GM12878 (cell line): Measurements from ENCODE around the gene APOBEC3B. TPM values are rescaled to one million over a fixed set of nuclear protein-coding genes. Genes with fewer than 3 reads are reported as not detected.

Source experiments
- ATAC-seq: fragments of 200-7000 bp; cut with Tn5 transposase; 3 replicates; pipeline ENCODE4 v1.9.1; 2020; ENCODE audit warnings: mild to moderate bottlenecking, moderate library complexity
- BruUV-seq: library from RNA; stranded (reverse); fragments of 400-500 nt; replicated peaks from 2 replicates; lab custom pipeline; 2021; lab: Mats Ljungman, UMichigan
- CTCF ChIA-PET: fragments of 300-600 bp; sonication (Branson Sonifier 250); formaldehyde crosslinking; extraction: SDS; loops from one replicate; lab custom pipeline; 2021; ENCODE audit warnings: inconsistent platforms; lab: Yijun Ruan, JAX
- POLR2A ChIA-PET: fragments of 350-600 bp; formaldehyde crosslinking; extraction: SDS; loops from one replicate; lab custom pipeline; 2021; ENCODE audit warnings: inconsistent platforms; lab: Charles Lee
- RAD21 ChIA-PET: fragments of 300-600 bp; sonication (Branson Sonifier 250); formaldehyde crosslinking; loops from one replicate; lab custom pipeline; 2023; ENCODE audit warnings: antibody characterized with exemption; ENCODE audit not compliant: unreplicated experiment; lab: Charles Lee
- SMC1A ChIA-PET: fragments of 300-600 bp; sonication (Branson Sonifier 250); formaldehyde crosslinking; loops from one replicate; lab custom pipeline; 2023; ENCODE audit not compliant: unreplicated experiment, uncharacterized antibody; lab: Charles Lee
- DNase-seq: peaks from one replicate; pipeline ENCODE4 v3.0.0-alpha.2; 2011; ENCODE audit warnings: low read depth, low spot score
- FAIRE-seq: peaks from 3 replicates; lab custom pipeline; 2011; peaks lifted over from hg19 to GRCh38; lab: Jason Lieb, UNC
- H2AFZ ChIP-seq: 2 replicates; pipeline ENCODE4 v1.6.0; 2011; ENCODE audit warnings: low read depth, low read length, control low read depth; ENCODE audit not compliant: control insufficient read depth
- H3K27ac ChIP-seq: 2 replicates; pipeline ENCODE4 v1.5.1; 2011; ENCODE audit warnings: control low read depth; ENCODE audit not compliant: control insufficient read depth, insufficient read depth
- H3K27me3 ChIP-seq, 2 experiments: replicated peaks in 1 of 2; 2 replicates each; pipeline versions ENCODE4 v1.6.0 to v1.6.1; 2011; ENCODE audit warnings: low read length in 1 of 2; ENCODE audit not compliant: control insufficient read depth in 2 of 2, insufficient read depth in 2 of 2
- H3K36me3 ChIP-seq, 2 experiments: 2 replicates each; pipeline ENCODE4 v1.5.1; 2011; ENCODE audit warnings: low read length in 1 of 2; ENCODE audit not compliant: control insufficient read depth in 2 of 2, insufficient read depth in 2 of 2
- H3K4me1 ChIP-seq: 2 replicates; pipeline ENCODE4 v1.6.1; 2011; ENCODE audit warnings: mild to moderate bottlenecking, low read length, moderate library complexity, mixed read lengths; ENCODE audit not compliant: control insufficient read depth, insufficient read depth
- H3K4me2 ChIP-seq: 2 replicates; pipeline ENCODE4 v1.6.0; 2011; ENCODE audit warnings: control low read depth; ENCODE audit not compliant: control insufficient read depth, insufficient read depth
- H3K4me3 ChIP-seq: fragments of 200-600 bp; sonication (generic); 2 replicates; pipeline ENCODE4 v1.5.1; 2016
- H3K79me2 ChIP-seq: 2 replicates; pipeline ENCODE4 v1.6.0; 2011; ENCODE audit warnings: low read length; ENCODE audit not compliant: control insufficient read depth, insufficient read depth
- H3K9ac ChIP-seq: 2 replicates; pipeline ENCODE4 v1.8.0; 2011; ENCODE audit warnings: low read length, control low read depth, mixed read lengths; ENCODE audit not compliant: control insufficient read depth, insufficient read depth
- H3K9me3 ChIP-seq: replicated peaks from 3 replicates; pipeline ENCODE4 v1.5.1; 2011; ENCODE audit warnings: mild to moderate bottlenecking, low read length; ENCODE audit not compliant: control insufficient read depth, insufficient read depth
- H4K20me1 ChIP-seq: 2 replicates; pipeline ENCODE4 v1.6.0; 2011; ENCODE audit not compliant: control insufficient read depth, insufficient read depth
- BACH1 ChIP-seq: fragments of 450-650 bp; IDR thresholded peaks from 2 replicates; pipeline ENCODE4 v1.6.1; 2017; ENCODE audit warnings: mild to moderate bottlenecking, borderline replicate concordance
- BMI1 ChIP-seq: fragments of 450-650 bp; IDR thresholded peaks from 2 replicates; pipeline ENCODE4 v1.6.1; 2016; ENCODE audit warnings: mild to moderate bottlenecking, moderate library complexity, borderline replicate concordance
- CBX5 ChIP-seq: sonication (generic); IDR thresholded peaks from 2 replicates; pipeline ENCODE4 v1.6.1; 2016; ENCODE audit warnings: low read depth, moderate library complexity, mild to moderate bottlenecking, inconsistent platforms
- ETV6 ChIP-seq, 2 experiments: fragments of 450-650 bp in 1 of 2; IDR thresholded peaks in 1 of 2; conservative IDR thresholded peaks in 1 of 2; 2 replicates each; pipeline ENCODE4 v1.6.1; 2014; ENCODE audit warnings: antibody characterized with exemption in 1 of 2, borderline replicate concordance in 1 of 2, low read depth in 1 of 2, mild to moderate bottlenecking in 1 of 2, moderate library complexity in 1 of 2
- HDAC6 ChIP-seq: fragments of 200-600 bp; sonication (generic); IDR thresholded peaks from one replicate; pipeline ENCODE4 v1.8.0; 2017; ENCODE audit warnings: antibody characterized with exemption; ENCODE audit not compliant: unreplicated experiment
- IKZF1 ChIP-seq: fragments of 450-650 bp; conservative IDR thresholded peaks from 2 replicates; pipeline ENCODE4 v1.6.1; 2017; ENCODE audit warnings: antibody characterized with exemption, mild to moderate bottlenecking
- LARP7 ChIP-seq: fragments of 450-650 bp; IDR thresholded peaks from 2 replicates; pipeline ENCODE4 v1.6.1; 2017; ENCODE audit warnings: mild to moderate bottlenecking
- MTA2 ChIP-seq: fragments of 450-650 bp; IDR thresholded peaks from 2 replicates; pipeline ENCODE4 v1.6.1; 2016; ENCODE audit warnings: low read depth, mild to moderate bottlenecking, moderate library complexity
- MXI1 ChIP-seq: fragments of 150-350 bp; IDR thresholded peaks from 2 replicates; pipeline ENCODE4 v1.6.1; 2011; ENCODE audit warnings: low read depth, mild to moderate bottlenecking, inconsistent platforms, low read length, improper control_type of control experiment
- NFYB ChIP-seq: IDR thresholded peaks from 2 replicates; pipeline ENCODE4 v1.6.1; 2011; ENCODE audit warnings: low read depth, mild to moderate bottlenecking, low read length, improper control_type of control experiment, moderate library complexity; ENCODE audit not compliant: insufficient read depth
- NKRF ChIP-seq: fragments of 450-650 bp; conservative IDR thresholded peaks from 2 replicates; pipeline ENCODE4 v1.6.1; 2017; ENCODE audit warnings: mild to moderate bottlenecking, moderate library complexity
- POLR2AphosphoS2 ChIP-seq: IDR thresholded peaks from 2 replicates; pipeline ENCODE4 v1.6.1; 2011; ENCODE audit warnings: low read depth, mild to moderate bottlenecking, low read length, improper control_type of control experiment, moderate library complexity
- SP1 ChIP-seq: IDR thresholded peaks from one replicate; pipeline ENCODE4 v1.6.1; 2011; ENCODE audit warnings: low read depth, low read length
- ZNF274 ChIP-seq: IDR thresholded peaks from one replicate; pipeline ENCODE4 v1.8.0; 2011; ENCODE audit not compliant: insufficient read length, insufficient read depth
- ZNF622 ChIP-seq: fragments of 450-650 bp; IDR thresholded peaks from 2 replicates; pipeline ENCODE4 v1.6.1; 2017; ENCODE audit warnings: mild to moderate bottlenecking, inconsistent platforms
- WGBS: methylation state at CpG from one replicate; pipeline ENCODE4 v1.1.6; 2016; ENCODE audit warnings: low lambda C conversion rate; ENCODE audit not compliant: insufficient replicate concordance, insufficient coverage; ENCODE audit errors: missing lambda C conversion rate; 5-methylcytosine and 5-hydroxymethylcytosine counted together
- in situ Hi-C: fragments of 300-500 bp; cut with MboI; formaldehyde crosslinking; loops from 9 replicates; pipeline ENCODE4 v1.14.3; 2018; ENCODE audit warnings: mixed read lengths
- intact Hi-C: fragments of 100-400 bp; cut with micrococcal nuclease; formaldehyde crosslinking; loops from one replicate; pipeline ENCODE4 v1.14.2; 2022; ENCODE audit not compliant: unreplicated experiment
- polyA plus RNA-seq, 11 experiments: library from polyadenylated mRNA; depleted of rRNA in 4 of 11; unstranded in 6 of 11; stranded (reverse) in 5 of 11; fragments of >200 nt; fragmentation: Nextera tagmentation in 4 of 11; fragmentation: Illumina TruSeq in 1 of 11; extraction: Ambion mirVana in 4 of 11; extraction: Trizol in 1 of 11; gene quantifications; 1 replicate in 1 of 11; 2 replicates in 10 of 11; pipeline versions ENCODE4 v1.2.1 to v1.2.3, GENCODE V29; 2011 to 2016; ENCODE audit warnings: inconsistent platforms in 2 of 11, missing spikeins in 2 of 11, low read depth in 1 of 11
- total RNA-seq, 4 experiments: library from RNA; depleted of rRNA in 3 of 4; stranded (reverse); fragments of >200 nt in 3 of 4; fragmentation: Illumina TruSeq in 1 of 4; extraction: Trizol in 1 of 4; gene quantifications; 2 replicates each; pipeline versions ENCODE4 v1.2.1 to v1.2.3, GENCODE V29; 2013 to 2021
- TF ChIP-seq, protein P1 (sequence below): fragments of 150-350 bp; IDR thresholded peaks from 2 replicates; pipeline ENCODE4 v1.6.1; 2014; ENCODE audit warnings: mild to moderate bottlenecking, low read depth, low read length
- TF ChIP-seq, protein P2 (sequence below): fragments of 450-650 bp; IDR thresholded peaks from 2 replicates; pipeline ENCODE4 v1.6.1; 2017; ENCODE audit warnings: borderline replicate concordance

The APOBEC3B gene
- total and polyA plus RNA-seq, 10 of the 15 experiments (the other 5 are each of a cell fraction or from before 2014, with no cell fraction given), result 2.4 to 75.1 (median 30.9) TPM

DNA sequence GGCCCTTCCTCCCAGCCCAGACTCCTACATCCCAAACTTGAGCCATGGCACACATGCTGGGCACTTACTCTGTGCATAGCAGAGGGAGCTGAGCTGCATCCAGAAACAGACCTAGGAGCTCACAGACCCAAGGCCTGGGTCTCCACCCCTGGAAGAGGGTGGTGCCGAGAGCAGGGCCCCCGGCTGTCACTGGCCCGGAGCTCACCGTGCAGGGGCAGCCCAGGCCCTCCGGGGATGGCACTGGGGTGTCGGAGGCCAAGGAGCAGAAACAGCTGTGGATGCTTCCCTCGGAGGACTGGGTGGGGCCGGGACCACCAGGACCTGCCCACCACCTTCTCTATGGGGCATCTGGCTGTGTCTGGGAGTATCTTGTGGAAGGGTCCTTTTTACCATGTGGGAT is 29.1 kb upstream of the APOBEC3B start:
- ChIA-PET RAD21 (interaction anchor here (1.2 to 1.6 kb wide), 2 partner anchors 50 to 79 kb away, joined by 6 read pairs; no protein-coding TSS in a partner anchor), CTCF (interaction anchor here (1.5 to 6.4 kb wide), 3 partner anchors 11 to 83 kb away, joined by 3 to 41 read pairs (median 24); no protein-coding TSS in a partner anchor), POLR2A (interaction anchor here (1.2 to 1.6 kb wide), 2 partner anchors 9 to 14 kb away, joined by 3 read pairs; no protein-coding TSS in a partner anchor), SMC1A (interaction anchor here (1.3 to 1.8 kb wide), 4 partner anchors 10 to 82 kb away, joined by 3 to 7 read pairs (median 4); no protein-coding TSS in a partner anchor)
- TSS peak; percentile 90 for BruUV-seq
- Histone ChIP-seq H3K27me3 (no peaks in the 10 kb centered on the region), H3K9ac (peak overlapping the region; percentile 73), H3K36me3 (no peaks in the 10 kb centered on the region), H3K4me1 (peaks cover 24% of the 10 kb centered on the region), H3K9me3 (no peaks in the 10 kb centered on the region), H2AFZ (no peak overlapping the region), H3K27ac (peak overlapping the region; percentile 78), H3K4me3 (no peak overlapping the region), H3K4me2 (peak overlapping the region; percentile 81), H3K79me2 (no peaks in the 10 kb centered on the region), H4K20me1 (no peaks in the 10 kb centered on the region)
- ATAC-seq, result no peak
- WGBS, result 85% methylated on average over 8 of the region's 8 CpGs
- no peak for FAIRE-seq
- in situ Hi-C loops (no loop called here), intact Hi-C loops (no loop called here)
- no peak for DNase-seq
- TF ChIP-seq POLR2AphosphoS2 (no peak), MXI1 (no peak), ZNF622 (no peak), MTA2 (no peak), ZNF274 (no peak), IKZF1 (no peak), BMI1 (no peak), NFYB (no peak), LARP7 (no peak), BACH1 (no peak), ETV6 (conservative IDR thresholded peaks at IDR 0.05 in 1 of 2, IDR thresholded peaks at IDR 0.05 in 1 of 2; ENCODE audit: borderline replicate concordance in 1 of 2, low read depth in 1 of 2) (no peak), HDAC6 (no peak), SP1 (no peak), NKRF (no peak), CBX5 (no peak)
- TF ChIP-seq, protein P1, sequence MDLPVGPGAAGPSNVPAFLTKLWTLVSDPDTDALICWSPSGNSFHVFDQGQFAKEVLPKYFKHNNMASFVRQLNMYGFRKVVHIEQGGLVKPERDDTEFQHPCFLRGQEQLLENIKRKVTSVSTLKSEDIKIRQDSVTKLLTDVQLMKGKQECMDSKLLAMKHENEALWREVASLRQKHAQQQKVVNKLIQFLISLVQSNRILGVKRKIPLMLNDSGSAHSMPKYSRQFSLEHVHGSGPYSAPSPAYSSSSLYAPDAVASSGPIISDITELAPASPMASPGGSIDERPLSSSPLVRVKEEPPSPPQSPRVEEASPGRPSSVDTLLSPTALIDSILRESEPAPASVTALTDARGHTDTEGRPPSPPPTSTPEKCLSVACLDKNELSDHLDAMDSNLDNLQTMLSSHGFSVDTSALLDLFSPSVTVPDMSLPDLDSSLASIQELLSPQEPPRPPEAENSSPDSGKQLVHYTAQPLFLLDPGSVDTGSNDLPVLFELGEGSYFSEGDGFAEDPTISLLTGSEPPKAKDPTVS, result no peak
- TF ChIP-seq, protein P2, sequence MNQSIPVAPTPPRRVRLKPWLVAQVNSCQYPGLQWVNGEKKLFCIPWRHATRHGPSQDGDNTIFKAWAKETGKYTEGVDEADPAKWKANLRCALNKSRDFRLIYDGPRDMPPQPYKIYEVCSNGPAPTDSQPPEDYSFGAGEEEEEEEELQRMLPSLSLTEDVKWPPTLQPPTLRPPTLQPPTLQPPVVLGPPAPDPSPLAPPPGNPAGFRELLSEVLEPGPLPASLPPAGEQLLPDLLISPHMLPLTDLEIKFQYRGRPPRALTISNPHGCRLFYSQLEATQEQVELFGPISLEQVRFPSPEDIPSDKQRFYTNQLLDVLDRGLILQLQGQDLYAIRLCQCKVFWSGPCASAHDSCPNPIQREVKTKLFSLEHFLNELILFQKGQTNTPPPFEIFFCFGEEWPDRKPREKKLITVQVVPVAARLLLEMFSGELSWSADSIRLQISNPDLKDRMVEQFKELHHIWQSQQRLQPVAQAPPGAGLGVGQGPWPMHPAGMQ, result no peak
